Ramos (cell line): ENCODE data around the gene EDN2.

ENCODE experiments used
- in situ Hi-C: fragments of 300-500 bp; cut with MboI; formaldehyde crosslinking; loops from one replicate; pipeline ENCODE4 v1.14.3; 2022; ENCODE audit warnings: low sequenced_read_pairs; ENCODE audit not compliant: unreplicated experiment

The EDN2 gene

GRCh38 chr1:41444246-41444645 lies 40.2 kb downstream of the EDN2 start:
- in situ Hi-C loops: no loop called here

DNA sequence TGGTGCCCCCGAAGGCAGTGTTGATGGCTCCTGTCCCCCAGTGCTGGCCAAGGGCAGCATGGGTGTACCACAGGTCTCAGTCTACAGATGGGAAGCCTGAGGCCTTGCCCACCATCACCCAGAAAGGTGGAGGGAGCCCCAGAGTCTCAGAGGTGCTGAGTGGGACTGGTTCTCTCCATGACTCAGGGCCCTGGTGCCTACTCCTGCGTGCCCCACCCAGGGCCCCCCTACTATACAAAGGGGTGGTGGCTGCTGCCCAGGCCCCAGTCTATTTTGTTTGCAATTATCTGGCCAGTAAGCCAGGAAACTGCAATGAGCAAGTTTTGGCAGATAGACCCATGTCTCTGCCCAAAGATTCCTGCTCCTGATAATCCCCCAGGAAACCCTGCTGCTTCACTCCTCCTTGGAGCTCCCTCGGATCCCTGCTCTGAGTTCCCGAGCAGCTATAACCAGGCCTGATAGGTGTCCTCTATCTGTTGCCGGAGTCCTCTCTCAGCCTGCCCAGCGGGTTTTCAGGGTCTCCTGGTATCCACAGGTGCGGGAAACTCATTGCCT lies 41.7 kb downstream of the EDN2 start:
- in situ Hi-C loops: no loop called here

DNA sequence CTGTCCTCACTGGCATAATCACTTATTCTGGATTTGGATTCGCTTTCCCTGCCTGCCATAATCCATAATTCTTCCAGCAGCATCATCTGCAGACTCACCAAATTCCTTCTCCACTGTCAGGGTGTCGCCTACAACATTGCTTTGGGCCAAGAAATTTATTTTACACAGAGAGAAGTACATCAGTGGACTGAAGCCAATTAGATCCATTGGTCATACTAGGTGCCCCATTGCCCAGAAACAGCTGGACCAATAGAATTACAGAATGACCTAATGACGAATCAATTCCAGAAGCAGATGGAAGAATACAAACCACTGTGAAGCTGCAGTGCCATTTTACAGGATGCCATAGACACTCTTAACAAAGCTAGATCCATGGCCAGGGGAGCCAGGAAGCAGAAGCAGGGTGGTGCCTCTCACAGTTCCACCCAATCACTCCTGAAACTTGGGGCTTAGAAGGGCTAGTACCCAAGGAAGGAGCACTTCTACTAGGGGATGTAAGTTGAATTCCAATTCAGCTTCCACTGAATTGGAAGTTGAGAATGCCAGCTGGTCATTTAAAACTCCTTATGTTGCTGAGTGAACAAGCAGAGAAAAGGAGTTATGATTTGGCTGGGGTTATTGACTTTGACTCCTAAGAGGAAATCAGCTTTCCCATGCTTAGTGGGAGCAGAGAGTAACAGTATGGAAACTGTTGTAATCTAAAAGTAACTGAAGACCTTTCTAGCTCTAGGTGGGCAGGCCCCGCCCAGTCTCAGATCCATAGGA lies 44.0 kb downstream of the EDN2 start:
- in situ Hi-C loops: no loop called here

GRCh38 chr1:41439234-41439633 lies 45.2 kb downstream of the EDN2 start:
- in situ Hi-C loops: no loop called here

GRCh38 chr1:41438711-41439110 lies 45.8 kb downstream of the EDN2 start:
- in situ Hi-C loops: no loop called here

GRCh38 chr1:41437011-41437355 lies 47.5 kb downstream of the EDN2 start:
- in situ Hi-C loops: no loop called here

DNA sequence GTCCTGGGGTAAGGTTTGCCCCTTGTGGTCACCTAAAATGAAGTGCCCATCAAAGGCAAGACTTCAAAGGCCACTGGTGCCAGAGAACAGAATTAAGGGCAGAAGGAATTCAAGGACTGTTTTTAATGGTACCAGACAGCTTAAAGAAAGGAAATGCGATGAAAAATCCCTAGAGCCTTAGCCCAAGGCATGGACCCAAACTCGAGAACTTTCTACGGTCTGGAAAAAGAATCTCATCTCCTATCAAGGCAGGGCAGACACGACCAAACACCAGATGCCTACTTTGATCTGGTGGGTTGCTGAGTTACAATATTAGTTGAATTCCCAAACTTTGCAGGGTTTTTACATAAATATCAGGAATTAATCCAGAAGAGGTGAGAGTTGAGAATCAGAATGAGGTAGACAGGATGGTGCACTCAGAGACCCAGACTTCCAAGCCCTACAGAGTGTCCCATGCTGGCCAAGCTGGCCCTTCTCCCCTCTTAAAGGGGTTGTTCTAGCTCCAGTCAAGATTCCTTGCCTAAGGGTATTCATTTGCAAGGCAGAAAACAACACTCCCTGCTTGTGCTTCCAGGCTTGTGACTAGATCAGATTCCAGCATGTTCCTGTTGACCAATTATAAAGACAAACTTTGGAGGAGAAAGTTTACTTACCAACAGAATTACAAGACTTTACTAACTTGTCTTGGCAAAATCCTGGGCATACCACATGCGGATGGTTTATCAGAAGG lies 48.0 kb downstream of the EDN2 start:
- in situ Hi-C loops: no loop called here

DNA sequence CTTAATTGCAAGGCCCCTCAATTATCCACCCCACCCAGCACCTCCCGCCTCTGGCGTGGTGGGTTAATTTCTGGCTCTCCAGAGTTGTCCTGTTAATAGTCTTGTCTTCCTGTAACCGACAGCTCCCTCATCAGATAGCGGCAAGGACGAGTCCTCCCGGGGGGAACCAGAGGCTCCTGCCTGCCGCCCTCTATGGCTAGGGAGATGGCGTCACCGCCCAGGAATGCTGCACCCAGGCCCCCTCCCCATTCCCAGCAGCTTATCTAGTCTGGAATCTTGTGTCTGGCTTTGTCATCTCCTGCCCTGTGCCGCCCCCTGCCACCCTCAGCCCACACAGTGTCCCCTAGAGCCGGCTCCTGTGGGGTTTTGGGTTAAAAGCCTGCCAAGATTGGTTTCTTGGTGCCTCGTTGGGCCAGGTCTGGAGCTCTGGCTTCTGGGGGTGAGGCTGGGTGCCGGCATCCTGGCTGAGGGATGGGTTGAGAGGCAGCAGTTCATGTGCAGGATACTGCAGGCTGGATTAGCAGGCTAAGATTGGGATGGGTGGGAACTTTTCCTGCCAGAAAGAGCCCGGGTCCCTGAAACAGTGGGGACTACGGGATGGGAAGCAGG lies 48.8 kb downstream of the EDN2 start:
- in situ Hi-C loops: no loop called here

GRCh38 chr1:41434748-41435449 lies 49.6 kb downstream of the EDN2 start:
- in situ Hi-C loops: loop anchor here (5.0 kb wide), 1 partner anchor 168 kb away; no protein-coding TSS in a partner anchor

DNA sequence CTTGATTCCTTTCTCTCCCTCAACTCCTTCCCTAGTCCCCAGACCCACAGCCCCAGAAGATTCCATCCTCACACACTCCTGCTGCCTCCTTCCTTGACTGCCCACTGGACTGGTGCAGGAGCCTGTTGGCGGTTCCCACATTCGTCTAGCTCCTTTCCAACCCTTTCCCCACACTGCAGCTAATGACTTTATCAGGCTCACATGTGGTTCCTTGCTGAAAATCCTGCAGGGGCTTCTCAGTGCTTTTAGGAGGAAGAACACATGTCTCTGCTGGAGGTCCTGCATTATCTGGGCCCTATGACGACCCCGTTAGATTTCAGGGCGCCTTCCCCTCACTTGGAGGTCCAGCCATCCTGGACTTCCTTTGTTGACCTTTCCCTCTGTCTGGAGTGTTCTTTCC lies 50.2 kb downstream of the EDN2 start:
- in situ Hi-C loops: loop anchor here (5.0 kb wide), 1 partner anchor 167 kb away; no protein-coding TSS in a partner anchor

GRCh38 chr1:41433501-41433900 lies 51.0 kb downstream of the EDN2 start:
- in situ Hi-C loops: loop anchor here (5.0 kb wide), 1 partner anchor 166 kb away; no protein-coding TSS in a partner anchor

DNA sequence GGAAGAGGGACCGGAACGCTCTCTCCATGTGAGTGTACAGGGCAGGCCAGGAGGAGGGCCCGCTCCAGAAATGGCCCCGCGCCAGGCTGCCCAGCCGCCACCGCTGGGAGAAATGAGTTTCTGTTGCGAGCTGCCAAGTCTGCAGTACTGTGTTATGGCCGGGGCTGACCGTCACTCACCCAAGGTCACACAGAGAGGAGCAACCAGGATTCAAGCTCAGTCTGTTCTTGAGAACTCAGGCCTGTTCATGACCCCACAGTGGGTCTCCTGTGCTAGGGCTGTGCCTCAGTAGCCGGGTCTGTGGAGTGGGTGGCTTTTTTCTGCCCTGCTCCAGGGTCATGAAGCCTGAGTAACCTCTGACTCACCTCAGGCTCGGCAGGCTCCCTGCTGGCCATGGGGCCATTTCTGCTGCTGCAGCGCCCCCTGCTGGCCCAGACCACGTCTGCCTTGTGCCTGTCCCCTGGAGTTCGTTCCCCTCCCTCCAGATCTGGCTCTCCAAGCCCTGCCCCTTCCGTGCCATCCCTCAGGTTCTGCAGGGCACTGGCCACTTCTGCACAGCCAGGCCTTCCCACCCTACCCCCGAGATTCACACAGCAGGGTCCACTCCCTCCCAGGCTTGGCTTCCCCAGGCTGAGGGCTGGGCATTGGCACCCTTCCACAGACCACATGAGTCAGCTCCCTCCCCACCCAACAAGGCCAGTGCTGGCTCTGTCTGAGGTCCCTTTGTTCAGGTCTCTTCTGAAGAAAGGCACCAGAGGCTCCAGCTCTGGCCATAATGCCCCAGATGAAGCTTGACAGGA lies 51.8 kb downstream of the EDN2 start:
- in situ Hi-C loops: loop anchor here (5.0 kb wide), 1 partner anchor 165 kb away; no protein-coding TSS in a partner anchor

DNA sequence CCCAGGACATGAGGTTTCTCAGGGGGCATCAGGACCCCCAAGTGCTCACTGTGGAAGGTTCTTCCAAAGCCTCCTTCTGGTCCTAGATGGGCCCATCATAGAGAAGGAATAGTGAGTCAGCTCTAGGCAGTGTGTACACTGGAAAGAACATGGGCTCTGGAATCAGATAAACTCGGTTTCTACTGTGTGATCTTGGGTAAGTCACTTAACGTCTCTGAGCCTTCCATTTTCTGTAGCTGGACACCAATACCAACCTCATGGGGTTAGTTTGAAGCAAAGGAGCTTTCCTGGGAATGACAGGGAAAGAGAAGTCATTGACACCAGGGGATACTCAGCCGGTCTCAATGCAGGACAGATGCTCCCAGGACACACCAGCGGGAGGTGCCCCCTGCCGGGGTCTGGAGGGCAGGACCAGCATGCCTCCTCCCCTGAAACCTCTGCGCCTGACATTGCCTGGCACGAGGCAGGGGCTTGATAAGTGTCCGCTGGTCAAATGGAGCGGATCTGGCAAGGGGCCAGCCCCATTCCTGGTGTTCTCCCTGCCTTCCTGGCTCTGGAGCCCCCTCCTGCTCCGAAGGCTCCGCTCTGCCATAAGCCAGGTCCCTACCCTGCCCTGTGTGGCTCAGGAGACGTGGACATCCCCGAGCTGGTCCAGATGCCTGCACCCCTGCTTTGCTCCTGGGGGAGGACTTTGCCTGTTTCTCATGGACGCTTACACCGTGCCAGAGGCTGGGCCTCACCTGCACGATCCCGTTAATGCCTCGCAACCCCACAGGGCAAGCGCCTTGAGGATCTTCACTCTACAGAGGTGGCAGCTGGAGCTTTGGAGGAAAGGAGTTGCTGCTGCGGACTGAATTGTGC lies 52.8 kb downstream of the EDN2 start:
- in situ Hi-C loops: loop anchor here (5.0 kb wide), 1 partner anchor 164 kb away; no protein-coding TSS in a partner anchor

DNA sequence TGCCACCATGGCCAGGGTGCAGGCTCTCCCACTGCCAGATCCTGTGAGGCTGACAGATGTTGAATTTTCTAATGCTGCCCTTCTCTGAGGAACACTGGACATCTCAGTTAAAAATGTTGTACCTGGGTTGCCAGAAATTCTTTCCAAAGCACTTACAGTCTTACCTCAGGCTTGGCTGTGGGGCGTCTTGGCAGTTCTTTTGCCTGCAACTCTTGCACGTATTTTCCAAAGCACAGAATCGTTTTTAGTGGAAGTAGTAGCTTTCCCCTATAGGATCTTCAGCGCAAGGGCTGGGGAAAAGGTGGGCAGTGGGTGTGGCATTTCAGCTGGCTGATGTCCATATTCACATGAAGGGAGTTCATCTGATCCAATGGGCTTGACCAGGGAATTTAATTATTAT lies 53.9 kb downstream of the EDN2 start:
- in situ Hi-C loops: loop anchor here (5.0 kb wide), 1 partner anchor 163 kb away; no protein-coding TSS in a partner anchor

DNA sequence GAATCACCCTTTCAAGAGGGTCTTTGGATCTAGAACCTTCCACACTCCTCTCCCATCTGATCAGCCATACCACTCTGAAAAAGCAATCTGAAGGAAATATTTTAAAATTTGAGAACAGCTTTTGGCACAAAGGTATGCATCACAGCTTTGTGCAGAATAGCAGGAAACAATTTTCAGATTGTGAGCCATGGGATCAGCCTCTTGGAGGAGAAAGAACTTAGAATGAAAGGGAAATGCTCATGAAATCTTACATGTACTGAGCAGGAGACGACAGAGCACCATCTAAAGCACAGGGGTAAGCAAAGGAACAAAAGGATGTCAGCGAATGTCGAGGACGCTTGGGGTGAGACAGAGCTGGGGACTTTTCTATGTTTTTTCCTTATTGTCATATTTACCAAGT lies 54.4 kb downstream of the EDN2 start:
- in situ Hi-C loops: loop anchor here (5.0 kb wide), 1 partner anchor 163 kb away; no protein-coding TSS in a partner anchor

DNA sequence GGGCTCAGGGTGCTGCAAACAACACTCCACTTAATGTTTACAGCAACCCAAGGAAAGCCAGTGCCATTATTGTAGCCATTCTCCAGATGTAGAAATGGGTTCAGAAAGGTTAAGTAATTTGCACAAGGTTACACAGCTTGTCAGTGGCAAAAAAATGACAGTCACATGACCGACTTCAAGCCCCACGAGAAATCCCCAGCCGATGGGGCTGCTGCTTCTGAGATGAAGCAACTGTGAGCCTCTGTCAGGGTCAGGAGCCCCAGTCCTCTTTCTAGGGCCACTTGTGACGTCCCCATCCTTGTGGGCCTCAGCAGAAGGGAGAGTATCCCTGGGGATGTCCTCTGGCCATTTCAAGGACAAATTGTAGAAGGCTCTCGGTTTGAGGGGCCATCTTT lies 54.8 kb downstream of the EDN2 start:
- in situ Hi-C loops: loop anchor here (5.0 kb wide), 1 partner anchor 162 kb away; no protein-coding TSS in a partner anchor
